GM12874 (cell line): Measurements from ENCODE around the gene CSAD.

ENCODE experiments used
- CTCF ChIP-seq: IDR thresholded peaks from 2 replicates; pipeline ENCODE4 v1.5.1; 2011; ENCODE audit warnings: low read depth, mild to moderate bottlenecking, control low read depth, low read length, moderate library complexity; ENCODE audit not compliant: insufficient read depth

The CSAD gene

DNA sequence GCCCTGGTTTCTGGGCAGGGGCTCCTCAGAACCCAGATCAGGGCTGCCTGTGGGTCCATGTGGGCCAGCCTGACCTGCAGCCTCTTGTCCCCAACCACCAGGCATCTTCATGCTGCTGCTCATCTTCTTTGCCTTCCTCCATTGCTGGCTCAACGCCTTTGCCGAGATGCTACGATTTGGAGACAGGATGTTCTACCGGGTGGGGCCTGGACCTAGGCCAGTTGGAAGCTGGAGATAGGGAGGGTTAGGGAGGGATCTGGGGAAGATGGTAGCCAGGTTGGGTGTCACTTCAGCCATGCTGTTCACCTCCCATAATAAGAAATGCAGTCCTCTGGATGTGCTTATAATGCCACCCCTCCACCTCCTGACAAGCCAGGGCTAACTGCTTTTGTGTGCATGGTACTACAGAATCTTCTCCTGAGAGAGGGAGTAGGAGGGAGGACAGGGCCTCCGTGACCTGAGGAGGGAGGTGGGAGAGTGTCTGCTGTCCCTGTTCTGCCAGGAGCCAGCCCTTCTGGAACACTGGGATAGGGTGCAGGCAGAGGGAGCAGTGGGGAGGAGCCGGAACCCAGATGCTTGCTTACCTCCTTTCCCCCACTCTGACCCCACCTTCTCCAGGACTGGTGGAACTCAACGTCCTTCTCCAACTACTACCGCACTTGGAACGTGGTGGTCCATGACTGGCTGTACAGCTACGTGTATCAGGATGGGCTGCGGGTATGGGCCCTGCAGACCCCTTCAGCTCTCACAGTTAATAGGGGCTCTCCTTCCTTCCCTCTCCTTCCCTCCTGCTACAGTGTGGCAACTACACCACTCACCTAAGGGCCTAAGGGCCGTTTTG lies 59.8 kb downstream of the CSAD start:
- TF ChIP-seq CTCF: no peak

- no peak for TF ChIP-seq CTCF
Observed at GRCh38 chr12:53118751-53119300, 61.9 kb downstream of the CSAD start.

- no peak for TF ChIP-seq CTCF
Observed at GRCh38 chr12:53115891-53116648, 64.7 kb downstream of the CSAD start.

DNA sequence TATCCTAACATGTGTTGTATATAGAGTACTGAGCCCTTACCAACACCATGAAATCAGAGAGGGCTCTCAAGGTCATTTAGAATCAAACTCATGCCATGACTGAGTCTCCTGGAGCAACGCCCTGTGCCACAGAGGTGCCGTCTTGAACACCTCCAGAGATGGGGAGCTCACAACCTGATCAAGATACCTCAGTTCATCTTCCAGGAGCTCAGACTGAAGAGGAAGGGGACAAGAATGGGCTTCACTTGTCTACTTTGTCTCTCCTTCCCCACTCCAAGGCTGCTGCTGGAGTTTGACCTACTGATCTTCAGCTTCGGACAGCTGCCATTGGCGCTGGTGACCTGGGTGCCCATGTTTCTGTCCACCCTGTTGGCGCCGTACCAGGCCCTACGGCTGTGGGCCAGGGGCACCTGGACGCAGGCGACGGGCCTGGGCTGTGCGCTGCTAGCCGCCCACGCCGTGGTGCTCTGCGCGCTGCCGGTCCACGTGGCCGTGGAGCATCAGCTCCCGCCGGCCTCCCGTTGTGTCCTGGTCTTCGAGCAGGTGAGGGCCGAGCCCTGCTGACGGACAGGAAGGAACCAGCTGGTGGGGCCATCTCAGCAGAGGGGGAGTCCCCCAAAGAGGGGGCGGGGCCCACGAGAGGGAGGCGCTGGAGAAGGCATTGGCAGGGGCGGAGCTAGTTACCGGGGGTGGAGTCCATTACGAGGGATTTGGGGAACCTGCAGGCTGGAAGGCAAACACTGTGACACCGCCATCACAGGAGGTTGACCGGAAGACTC lies 65.4 kb downstream of the CSAD start:
- TF ChIP-seq CTCF: no peak

DNA sequence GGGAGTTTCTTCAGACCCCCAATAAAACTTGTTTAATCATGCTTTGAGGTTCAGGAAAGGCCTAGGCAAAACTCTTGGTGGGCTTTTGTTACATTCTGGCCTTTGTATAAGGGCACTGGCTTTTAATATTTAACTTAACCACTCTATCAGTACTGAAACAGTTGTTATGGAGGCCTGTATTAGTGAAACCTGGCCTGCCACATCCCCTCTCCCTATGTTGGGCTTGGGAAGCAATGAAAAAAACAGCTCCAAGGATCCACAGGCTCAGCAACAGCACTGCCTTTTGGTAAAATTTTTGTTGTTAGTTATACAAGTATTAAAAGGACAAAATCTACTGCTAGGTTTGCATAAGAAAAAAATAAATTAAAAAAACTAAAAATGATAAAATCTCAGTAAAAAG lies 66.8 kb downstream of the CSAD start:
- TF ChIP-seq CTCF: no peak

DNA sequence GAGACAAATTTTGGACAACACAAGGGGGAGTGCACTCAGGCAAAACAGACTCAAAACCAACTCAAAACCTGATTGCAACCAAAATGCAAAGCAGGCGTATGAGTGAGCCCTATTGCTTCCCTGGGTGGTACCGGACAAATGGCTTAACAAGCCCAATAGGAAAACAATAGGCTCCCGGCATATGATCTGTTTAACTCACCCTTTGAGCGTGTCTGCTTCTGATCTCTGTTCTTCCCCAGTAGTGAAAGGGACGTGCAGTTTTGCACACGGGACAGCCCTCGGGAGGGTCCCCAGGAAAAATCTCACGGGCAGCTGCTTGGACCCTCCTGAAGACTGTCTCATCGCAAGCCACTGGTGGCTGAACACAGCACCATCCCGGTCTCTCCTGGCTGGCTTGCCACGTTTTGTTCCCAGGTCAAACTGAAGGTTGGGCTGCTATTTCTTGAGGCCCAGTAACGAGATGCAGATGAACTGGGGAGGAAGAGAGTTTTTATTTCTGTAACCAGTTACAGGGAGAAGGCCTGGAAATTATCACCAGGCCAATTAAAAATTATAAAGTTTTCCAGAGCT lies 67.5 kb downstream of the CSAD start:
- no peak for TF ChIP-seq CTCF
